HepG2 (cell line): Measurements from ENCODE around the gene DTWD2. TPM values are rescaled to one million over a fixed set of nuclear protein-coding genes. Genes with fewer than 3 reads are reported as not detected.

Experiments
- ATAC-seq: fragments of 200-7000 bp; cut with Tn5 transposase; 3 replicates; pipeline ENCODE4 v1.9.1; 2020; ENCODE audit warnings: mild to moderate bottlenecking, moderate library complexity
- BruUV-seq: library from RNA; stranded (reverse); fragments of 400-500 nt; replicated peaks from 2 replicates; lab custom pipeline; 2021; lab: Mats Ljungman, UMichigan
- CTCF ChIA-PET: fragments of 300-600 bp; formaldehyde crosslinking; extraction: SDS; loops from one replicate; lab custom pipeline; 2021; ENCODE audit warnings: low total read pairs, inconsistent platforms, low intra/inter-chr PET ratio; lab: Yijun Ruan, JAX
- POLR2A ChIA-PET: fragments of 350-600 bp; sonication (Branson Sonifier 250); formaldehyde crosslinking; loops from one replicate; lab custom pipeline; 2020; ENCODE audit warnings: antibody characterized with exemption, inconsistent platforms; lab: Yijun Ruan, JAX
- DNase-seq: peaks from one replicate; pipeline ENCODE4 v3.0.0-alpha.2; 2015; ENCODE audit warnings: low spot score
- FAIRE-seq: peaks from 3 replicates; lab custom pipeline; 2011; peaks lifted over from hg19 to GRCh38; lab: Jason Lieb, UNC
- H2AFZ ChIP-seq: one replicate; pipeline ENCODE4 v1.6.1; 2011; ENCODE audit warnings: low read length, inconsistent platforms
- H3K27ac ChIP-seq: fragments of 300-600 bp; 3 replicates; pipeline ENCODE4 v1.8.0; 2011; ENCODE audit warnings: mixed run types, mild to moderate bottlenecking, mixed read lengths, low read length, inconsistent platforms; ENCODE audit not compliant: insufficient read depth; ENCODE audit errors: extremely low read length
- H3K27me3 ChIP-seq, 2 experiments: fragments of 200-600 bp in 1 of 2; 2 replicates in 1 of 2; 3 replicates in 1 of 2; pipeline versions ENCODE4 v1.6.0 to v1.8.0; 2011; ENCODE audit warnings: low read length in 2 of 2, mild to moderate bottlenecking in 2 of 2, moderate library complexity in 2 of 2, inconsistent platforms in 1 of 2; ENCODE audit not compliant: insufficient read depth in 2 of 2, control insufficient read depth in 1 of 2
- H3K36me3 ChIP-seq, 2 experiments: fragments of 200-600 bp in 1 of 2; replicated peaks in 1 of 2; 2 replicates in 1 of 2; 3 replicates in 1 of 2; pipeline versions ENCODE4 v1.5.1 to v1.8.0; 2011; ENCODE audit warnings: low read length in 2 of 2, inconsistent platforms in 1 of 2; ENCODE audit not compliant: insufficient read depth in 2 of 2, control insufficient read depth in 1 of 2
- H3K4me1 ChIP-seq: 2 replicates; pipeline ENCODE4 v1.5.1; 2012; ENCODE audit warnings: low read length, inconsistent platforms; ENCODE audit not compliant: insufficient read depth
- H3K4me2 ChIP-seq: 2 replicates; pipeline ENCODE4 v1.6.0; 2011; ENCODE audit warnings: low read depth, low read length, inconsistent platforms
- H3K4me3 ChIP-seq, 3 experiments: fragments of 200-600 bp in 1 of 3; sonication (generic), shearing (Covaris generic) in 1 of 3; replicated peaks in 1 of 3; 2 replicates each; pipeline ENCODE4 v1.5.1; 2011 to 2016; ENCODE audit warnings: low read length in 3 of 3, inconsistent platforms in 2 of 3, low read depth in 2 of 3, mild to moderate bottlenecking in 2 of 3, control low read depth in 1 of 3, mixed read lengths in 1 of 3; ENCODE audit not compliant: insufficient read depth in 1 of 3
- H3K79me2 ChIP-seq: one replicate; pipeline ENCODE4 v1.6.1; 2011; ENCODE audit warnings: low read length, inconsistent platforms; ENCODE audit not compliant: insufficient read depth
- H3K9ac ChIP-seq: 2 replicates; pipeline ENCODE4 v1.6.0; 2011; ENCODE audit warnings: mild to moderate bottlenecking, low read depth, low read length, inconsistent platforms; ENCODE audit not compliant: insufficient read depth
- H3K9me3 ChIP-seq: 2 replicates; pipeline ENCODE4 v1.5.1; 2012; ENCODE audit warnings: mild to moderate bottlenecking, low read length
- H4K20me1 ChIP-seq: 2 replicates; pipeline ENCODE4 v1.6.0; 2011; ENCODE audit warnings: inconsistent platforms, mild to moderate bottlenecking, low read length, moderate library complexity; ENCODE audit not compliant: insufficient read depth
- HMG20A ChIP-seq: IDR thresholded peaks from 2 replicates; pipeline ENCODE4 v1.6.1; 2016; ENCODE audit warnings: borderline replicate concordance
- IRF9 ChIP-seq: sonication (generic); formaldehyde crosslinking; IDR thresholded peaks from 2 replicates; pipeline ENCODE4 v1.8.0; 2022; ENCODE audit warnings: missing genetic modification reagents, mild to moderate bottlenecking, borderline replicate concordance
- NCOA1 ChIP-seq: sonication (generic); formaldehyde crosslinking; IDR thresholded peaks from 2 replicates; pipeline ENCODE4 v1.9.0; 2021; ENCODE audit warnings: missing genetic modification reagents
- RBFOX2 ChIP-seq: fragments of 200-400 bp; formaldehyde crosslinking; IDR thresholded peaks from 2 replicates; pipeline ENCODE4 v1.6.1; 2017; ENCODE audit warnings: low read depth, mild to moderate bottlenecking, low read length
- SP2 ChIP-seq: sonication (generic); formaldehyde crosslinking; IDR thresholded peaks from 2 replicates; pipeline ENCODE4 v1.5.1; 2020; ENCODE audit warnings: mild to moderate bottlenecking, missing genetic modification reagents
- SRSF4 ChIP-seq: fragments of 200-400 bp; formaldehyde crosslinking; IDR thresholded peaks from one replicate; pipeline ENCODE4 v1.6.1; 2018; ENCODE audit warnings: mild to moderate bottlenecking, low read depth, low read length, moderate library complexity; ENCODE audit not compliant: poor library complexity, severe bottlenecking
- TBP ChIP-seq: sonication (generic); formaldehyde crosslinking; IDR thresholded peaks from 2 replicates; pipeline ENCODE4 v1.5.0; 2020; ENCODE audit warnings: missing genetic modification reagents
- ZNF256 ChIP-seq: sonication (generic); formaldehyde crosslinking; conservative IDR thresholded peaks from 2 replicates; pipeline ENCODE4 v1.4.0; 2020; ENCODE audit warnings: missing genetic modification reagents
- WGBS: methylation state at CpG from one replicate; pipeline ENCODE4 v1.1.6; 2017; ENCODE audit warnings: low lambda C conversion rate; 5-methylcytosine and 5-hydroxymethylcytosine counted together
- in situ Hi-C: cut with HindIII; loops from 2 replicates; pipeline ENCODE4 v1.10.0; 2017; ENCODE audit warnings: low pct_unique_long_range_greater_than_20kb; ENCODE audit not compliant: extremely low pct_ligation_motif_present
- intact Hi-C: fragments of 100-400 bp; cut with micrococcal nuclease; formaldehyde crosslinking; loops from one replicate; pipeline ENCODE4 v1.10.0; 2022; ENCODE audit not compliant: unreplicated experiment
- polyA plus RNA-seq, 8 experiments: library from polyadenylated mRNA; depleted of rRNA in 3 of 8; stranded (reverse) in 7 of 8; unstranded in 1 of 8; fragments of >200 nt; fragmentation: Illumina TruSeq in 4 of 8; extraction: Trizol in 4 of 8; gene quantifications; 2 replicates each; pipeline versions ENCODE4 v1.2.1 to v1.2.3, GENCODE V29; 2011 to 2016; ENCODE audit warnings: low read depth in 4 of 8, missing spikeins in 1 of 8, mixed read lengths in 1 of 8; ENCODE audit not compliant: insufficient read depth in 1 of 8
- total RNA-seq, 5 experiments: library from RNA; depleted of rRNA; stranded (reverse); fragments of >200 nt; fragmentation: Illumina TruSeq; extraction: Trizol; gene quantifications; 2 replicates each; pipeline ENCODE4 v1.2.3, GENCODE V29; 2016; ENCODE audit warnings: low read depth in 1 of 5

DTWD2 gene
- total and polyA plus RNA-seq, 2 of the 13 experiments (the other 11 are each of a cell fraction or from before 2014, with no cell fraction given) = 1.6 to 6.0 TPM

GRCh38 chr5:118990582-118990981 is 2.2 kb upstream of the DTWD2 start:
- Histone ChIP-seq H3K27ac (no peak overlapping the region), H2AFZ (no peak overlapping the region), H4K20me1 (no peaks in the 10 kb centered on the region), H3K79me2 (no peaks in the 10 kb centered on the region), H3K27me3 (no peaks in the 10 kb centered on the region; a peak in 1 of 5 replicates), H3K4me3 (no peak overlapping the region), H3K4me1 (peaks cover 9% of the 10 kb centered on the region), H3K9ac (no peak overlapping the region), H3K4me2 (no peak overlapping the region), H3K9me3 (no peaks in the 10 kb centered on the region)
- no TSS peak for BruUV-seq
- no peak for ATAC-seq
- 29% methylated on average over 1 of the region's 1 CpG for WGBS
- no peak for DNase-seq
- in situ Hi-C loops (no loop called here), intact Hi-C loops (no loop called here)
- no peak for FAIRE-seq
- CTCF ChIA-PET = no interaction called here
- TF ChIP-seq HMG20A (CRISPR knock-in tag) (no peak), TBP (CRISPR knock-in tag) (no peak), SP2 (CRISPR knock-in tag) (no peak), IRF9 (CRISPR knock-in tag) (no peak), SRSF4 (no peak), NCOA1 (CRISPR knock-in tag) (no peak), ZNF256 (CRISPR knock-in tag) (no peak)
- TF ChIP-seq, all 625 proteins: peak for 0
- H3K36me3 ChIP-seq = no peaks in the 10 kb centered on the region
- POLR2A ChIA-PET = no interaction called here

GRCh38 chr5:118989816-118990215 is 1.5 kb upstream of the DTWD2 start:
- intact Hi-C loops (loop anchor here (2.0 to 10.0 kb wide), 4 partner anchors 81 to 1467 kb away; partner anchors contain the start of gene DMXL1), in situ Hi-C loops (loop anchor here (10.0 kb wide), 1 partner anchor 425 kb away; no protein-coding TSS in a partner anchor)
- CTCF ChIA-PET = no interaction called here
- no peak overlapping the region for H3K4me3 ChIP-seq
- DNase-seq (no peak), FAIRE-seq (no peak), ATAC-seq (no peak)
- H3K79me2 ChIP-seq = no peaks in the 10 kb centered on the region
- POLR2A ChIA-PET = interaction anchor here (0.9 to 2.9 kb wide), 2 partner anchors 81 to 279 kb away, joined by 6 to 8 read pairs; partner anchors contain the start of gene DMXL1
- no TSS peak for BruUV-seq
- H2AFZ ChIP-seq = no peak overlapping the region
- no peak overlapping the region for H3K4me2 ChIP-seq
- H3K9me3 ChIP-seq = no peaks in the 10 kb centered on the region
- H3K36me3 ChIP-seq = no peaks in the 10 kb centered on the region
- H3K9ac ChIP-seq = no peak overlapping the region
- TF ChIP-seq RBFOX2 = no peak
- no peaks in the 10 kb centered on the region for H4K20me1 ChIP-seq
- H3K4me1 ChIP-seq = peaks cover 9% of the 10 kb centered on the region
- no peaks in the 10 kb centered on the region; a peak in 1 of 5 replicates for H3K27me3 ChIP-seq
- H3K27ac ChIP-seq = no peak overlapping the region
- WGBS = 77% methylated on average over 6 of the region's 6 CpGs
